ENCODE data around the gene ATG4C. TPM values are rescaled to one million over a fixed set of nuclear protein-coding genes. Genes with fewer than 3 reads are reported as not detected.
A peak's percentile ranks its signal among the peaks of the same experiment; 100 is the strongest.

The ATG4C gene
- total RNA-seq, 4 donors from 2014 or later: 3.9 to 14.2 (median 7.7) TPM

DNA sequence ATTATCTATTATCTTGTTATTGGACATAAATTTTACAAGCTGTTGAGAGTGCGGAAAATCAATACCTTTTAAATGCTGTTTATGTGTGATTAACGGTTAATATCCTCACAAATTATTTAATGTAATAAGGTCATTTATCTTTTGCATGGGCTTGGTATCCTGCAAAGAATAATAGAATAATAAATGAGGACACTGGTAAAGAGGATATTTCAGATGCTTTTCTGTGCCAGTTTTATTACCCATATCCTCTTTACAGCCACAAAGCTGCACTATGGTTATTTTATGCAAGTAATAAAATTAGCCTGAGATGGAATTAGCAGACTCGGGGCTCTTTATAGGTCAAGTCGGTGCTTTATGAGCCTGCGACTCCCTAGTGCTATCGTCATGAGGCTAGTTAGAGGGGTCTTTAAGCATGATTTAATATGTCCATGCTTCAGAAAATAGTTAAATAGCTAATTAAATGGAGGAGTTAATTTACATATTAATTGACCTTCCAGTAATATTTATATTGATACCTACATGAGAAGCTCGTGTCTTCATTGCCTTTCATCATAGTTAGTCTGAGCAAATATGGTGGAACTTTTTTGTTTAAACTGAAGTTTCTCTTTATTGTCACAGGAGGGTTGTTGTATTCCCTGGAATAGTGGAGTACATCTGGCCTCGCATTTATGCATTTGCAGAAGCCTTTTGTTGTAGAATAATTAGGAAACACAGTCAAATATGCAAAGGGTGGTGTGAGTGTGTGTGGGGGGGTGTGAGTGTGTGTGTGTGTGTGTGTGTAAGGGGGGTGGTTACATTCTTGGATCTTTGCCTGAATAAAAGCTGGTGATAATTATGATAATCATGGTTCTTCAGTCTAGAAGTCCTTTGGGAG lies 120.3 kb downstream of the ATG4C start:
- 69 to 70% methylated on average over 8 of the region's 8 CpGs for WGBS, 2 donors
- no peak overlapping the region for H3K4me3 ChIP-seq
- H3K9me3 ChIP-seq: no peaks in the 10 kb centered on the region
- no peak for DNase-seq (ENCODE audit: low spot score in 2 of 2)
- no peaks in the 10 kb centered on the region for H3K36me3 ChIP-seq
- TF ChIP-seq, protein P1, sequence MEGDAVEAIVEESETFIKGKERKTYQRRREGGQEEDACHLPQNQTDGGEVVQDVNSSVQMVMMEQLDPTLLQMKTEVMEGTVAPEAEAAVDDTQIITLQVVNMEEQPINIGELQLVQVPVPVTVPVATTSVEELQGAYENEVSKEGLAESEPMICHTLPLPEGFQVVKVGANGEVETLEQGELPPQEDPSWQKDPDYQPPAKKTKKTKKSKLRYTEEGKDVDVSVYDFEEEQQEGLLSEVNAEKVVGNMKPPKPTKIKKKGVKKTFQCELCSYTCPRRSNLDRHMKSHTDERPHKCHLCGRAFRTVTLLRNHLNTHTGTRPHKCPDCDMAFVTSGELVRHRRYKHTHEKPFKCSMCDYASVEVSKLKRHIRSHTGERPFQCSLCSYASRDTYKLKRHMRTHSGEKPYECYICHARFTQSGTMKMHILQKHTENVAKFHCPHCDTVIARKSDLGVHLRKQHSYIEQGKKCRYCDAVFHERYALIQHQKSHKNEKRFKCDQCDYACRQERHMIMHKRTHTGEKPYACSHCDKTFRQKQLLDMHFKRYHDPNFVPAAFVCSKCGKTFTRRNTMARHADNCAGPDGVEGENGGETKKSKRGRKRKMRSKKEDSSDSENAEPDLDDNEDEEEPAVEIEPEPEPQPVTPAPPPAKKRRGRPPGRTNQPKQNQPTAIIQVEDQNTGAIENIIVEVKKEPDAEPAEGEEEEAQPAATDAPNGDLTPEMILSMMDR (IDR thresholded peaks at IDR 0.05): no peak
- TF ChIP-seq EP300 (IDR thresholded peaks at IDR 0.05): no peak
- no peak for TF ChIP-seq POLR2A (IDR thresholded peaks at IDR 0.05)
- H3K4me1 ChIP-seq: peaks cover 0 to 4% (median 0%) of the 10 kb centered on the region in 4 donors
- H3K27me3 ChIP-seq: no peaks in the 10 kb centered on the region
- H3K27ac ChIP-seq: no peak overlapping the region

DNA sequence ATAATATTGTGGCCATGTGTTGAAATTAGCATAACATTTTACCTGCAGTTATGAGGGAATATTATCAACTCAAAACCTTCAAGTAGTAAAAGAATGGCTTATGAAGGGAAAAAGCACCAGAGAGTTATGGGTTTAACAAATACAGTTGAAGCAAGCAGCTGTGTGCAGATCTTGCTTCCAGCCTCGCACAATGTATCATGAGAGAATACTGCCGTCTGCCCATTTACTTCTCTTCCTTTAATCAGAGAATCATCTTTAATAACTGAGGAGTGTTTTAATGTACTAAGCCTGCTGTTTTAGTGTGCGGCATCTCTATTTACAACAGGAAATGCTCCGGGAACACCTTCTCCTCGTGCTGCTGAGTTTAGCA lies 120.9 kb downstream of the ATG4C start:
- no peaks in the 10 kb centered on the region for H3K36me3 ChIP-seq
- DNase-seq (ENCODE audit: low spot score in 2 of 2): no peak
- WGBS, 2 donors: 65 to 66% methylated on average over 5 of the region's 5 CpGs
- TF ChIP-seq EP300 (IDR thresholded peaks at IDR 0.05): no peak
- TF ChIP-seq, protein P1 (IDR thresholded peaks at IDR 0.05): no peak
- no peak for TF ChIP-seq POLR2A (IDR thresholded peaks at IDR 0.05)
- H3K4me3 ChIP-seq: no peak overlapping the region
- peaks cover 0 to 4% (median 0%) of the 10 kb centered on the region in 4 donors for H3K4me1 ChIP-seq
- no peaks in the 10 kb centered on the region for H3K27me3 ChIP-seq
- H3K9me3 ChIP-seq: no peaks in the 10 kb centered on the region
- no peak overlapping the region for H3K27ac ChIP-seq

DNA sequence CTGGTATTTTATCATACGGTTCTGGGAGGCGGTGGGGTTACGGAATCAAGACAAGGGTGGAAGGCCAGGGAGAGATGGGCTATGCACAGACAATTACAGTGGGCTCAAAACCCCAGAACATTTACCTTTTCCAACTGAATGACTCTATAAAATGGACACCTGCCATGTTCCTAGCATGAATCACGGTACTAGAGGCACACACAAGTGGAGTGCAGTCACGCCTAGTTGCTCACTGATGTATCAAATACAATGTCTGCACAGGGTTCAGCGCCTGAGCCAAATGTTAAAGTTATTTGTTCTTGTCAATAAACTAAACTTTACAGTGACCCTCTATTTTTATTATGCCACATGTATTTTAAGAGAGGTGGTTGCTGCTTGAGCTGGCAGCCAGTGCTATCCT lies 121.4 kb downstream of the ATG4C start:
- no peak for DNase-seq (ENCODE audit: low spot score in 2 of 2)
- WGBS, 2 donors: 87 to 88% methylated on average over 6 of the region's 6 CpGs
- no peak overlapping the region for H3K27ac ChIP-seq
- no peaks in the 10 kb centered on the region for H3K9me3 ChIP-seq
- no peaks in the 10 kb centered on the region for H3K27me3 ChIP-seq
- no peak for TF ChIP-seq POLR2A (IDR thresholded peaks at IDR 0.05)
- TF ChIP-seq EP300 (IDR thresholded peaks at IDR 0.05): no peak
- TF ChIP-seq, protein P1 (IDR thresholded peaks at IDR 0.05): no peak
- H3K36me3 ChIP-seq: no peaks in the 10 kb centered on the region
- H3K4me3 ChIP-seq: no peak overlapping the region
- peaks cover 0 to 4% (median 0%) of the 10 kb centered on the region in 4 donors for H3K4me1 ChIP-seq

DNA sequence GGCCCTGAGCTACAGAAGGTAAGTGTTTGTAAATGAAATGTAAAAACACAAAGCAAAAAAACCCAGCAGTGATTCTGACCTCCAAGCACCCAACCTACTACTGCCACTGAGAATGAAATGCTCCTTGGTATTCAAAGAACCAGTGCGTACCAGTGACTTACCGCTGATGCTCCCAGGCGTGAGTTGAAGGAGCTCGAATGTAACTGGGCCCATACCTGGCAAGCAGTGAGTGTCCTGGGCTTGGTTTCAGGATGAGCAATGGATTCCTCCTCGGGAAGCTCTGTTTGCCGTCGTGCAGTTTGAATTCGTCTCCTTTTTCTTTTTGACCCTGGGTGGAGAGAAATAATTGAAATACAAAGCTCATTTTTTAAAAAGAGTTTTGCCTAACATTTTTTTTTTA lies 121.9 kb downstream of the ATG4C start:
- no peaks in the 10 kb centered on the region for H3K36me3 ChIP-seq
- H3K27me3 ChIP-seq: no peaks in the 10 kb centered on the region
- no peaks in the 10 kb centered on the region for H3K9me3 ChIP-seq
- peaks cover 0 to 4% (median 0%) of the 10 kb centered on the region in 4 donors for H3K4me1 ChIP-seq
- TF ChIP-seq POLR2A (IDR thresholded peaks at IDR 0.05) (no peak), EP300 (IDR thresholded peaks at IDR 0.05) (no peak)
- TF ChIP-seq, protein P1 (IDR thresholded peaks at IDR 0.05): no peak
- H3K4me3 ChIP-seq: no peak overlapping the region
- no peak overlapping the region for H3K27ac ChIP-seq
- WGBS, 2 donors: 84 to 89% methylated on average over 8 of the region's 8 CpGs
- DNase-seq (ENCODE audit: low spot score in 2 of 2): no peak

DNA sequence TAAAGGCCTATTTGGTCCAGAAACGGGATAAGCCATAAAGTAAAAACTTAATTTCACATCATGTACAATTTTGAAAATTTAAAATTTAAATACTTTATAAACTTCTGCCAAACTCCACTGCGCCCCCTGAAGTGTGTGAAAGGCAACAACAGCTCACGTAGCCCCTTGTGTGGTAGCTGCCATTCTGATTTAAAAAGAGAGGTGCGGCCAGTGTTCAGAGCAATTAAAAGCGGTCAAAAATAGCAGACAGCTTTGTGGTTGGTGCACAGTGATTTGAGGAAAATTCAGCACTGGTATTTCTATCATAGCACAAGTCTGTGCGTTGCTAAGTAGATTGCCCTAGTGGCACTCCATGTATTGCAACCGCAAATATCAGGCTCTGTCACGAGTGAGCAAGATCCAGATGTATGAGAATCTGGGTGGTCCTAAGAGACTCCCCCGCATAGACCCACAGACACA lies 122.5 kb downstream of the ATG4C start:
- TF ChIP-seq, protein P1 (IDR thresholded peaks at IDR 0.05): peak in 3 of 5 experiments; percentile 8 to 28 (median 13)
- TF ChIP-seq EP300 (IDR thresholded peaks at IDR 0.05): no peak
- no peak for DNase-seq (ENCODE audit: low spot score in 2 of 2)
- 58 to 67% methylated on average over 9 of the region's 9 CpGs for WGBS, 2 donors

More for the DNA sequence above, 122.5 kb downstream of the ATG4C start:
- no peaks in the 10 kb centered on the region for H3K9me3 ChIP-seq
- no peak overlapping the region for H3K4me3 ChIP-seq
- no peaks in the 10 kb centered on the region for H3K27me3 ChIP-seq
- no peaks in the 10 kb centered on the region for H3K36me3 ChIP-seq
- H3K27ac ChIP-seq: no peak overlapping the region
- H3K4me1 ChIP-seq: peaks cover 0 to 4% (median 0%) of the 10 kb centered on the region in 4 donors
